ENCODE data around the gene BPIFA1. TPM values are rescaled to one million over a fixed set of nuclear protein-coding genes. Genes with fewer than 3 reads are reported as not detected.

BPIFA1 gene
- total and polyA plus RNA-seq, 9 of the 15 experiments (the other 6 are each of a cell fraction or from before 2014, with no cell fraction given): not detected

DNA sequence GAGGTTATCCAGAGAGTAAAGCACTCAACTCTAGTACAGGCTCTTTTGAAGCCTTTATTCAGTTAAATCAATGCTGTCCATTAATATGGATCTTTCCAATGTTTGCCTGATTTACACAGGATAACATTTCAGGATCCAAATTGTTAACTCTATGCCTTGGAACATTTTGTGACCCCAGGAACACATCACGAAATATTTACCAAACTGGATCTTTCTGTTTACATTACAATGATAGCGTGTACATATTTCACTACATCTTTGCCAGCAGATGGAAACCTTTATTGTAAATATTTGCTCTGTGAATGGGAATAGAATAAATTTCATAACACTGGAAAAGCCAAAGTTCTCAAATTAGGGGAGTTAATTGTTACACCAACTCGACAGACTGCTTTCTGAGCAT lies 44.3 kb upstream of the BPIFA1 start:
- no peaks in the 10 kb centered on the region for H3K9me3 ChIP-seq (replicated peaks; ENCODE audit: control insufficient read depth, insufficient read depth, low read depth, low read length)
- FAIRE-seq (no peak), ATAC-seq (no peak), DNase-seq (ENCODE audit: extremely low read depth in 1 of 4, low spot score in 3 of 4) (no peak)
- H3K79me2 ChIP-seq (ENCODE audit: control insufficient read depth, insufficient read depth, low read length): no peaks in the 10 kb centered on the region
- no peaks in the 10 kb centered on the region for H3K36me3 ChIP-seq (ENCODE audit: control insufficient read depth, insufficient read depth, low read length)
- WGBS (ENCODE audit: insufficient coverage, low coverage, missing lambda C conversion rate): 0% methylated on average over 3 of the region's 3 CpGs
- in situ Hi-C loops (cut with MboI) (no loop called here), intact Hi-C loops (cut with micrococcal nuclease) (no loop called here)
- no peak overlapping the region for H3K4me3 ChIP-seq
- POLR2A ChIA-PET: no interaction called here
- no peak overlapping the region for H3K4me2 ChIP-seq (ENCODE audit: insufficient read depth, low read length)
- no peak overlapping the region for H3K27ac ChIP-seq (ENCODE audit: extremely low read depth, low read depth, low read length)
- 0 out of 2 replicates have a peak, but pooled peaks cover 4% of the 10 kb centered on the region for H4K20me1 ChIP-seq (replicated peaks; ENCODE audit: control insufficient read depth, insufficient read depth, low read length)
- H3K27me3 ChIP-seq (ENCODE audit: control insufficient read depth in 2 of 2, insufficient read depth in 2 of 2, low read length in 2 of 2): peaks cover 4 to 19% of the 10 kb centered on the region in 2 experiments; a peak in 3 of 5 replicates
- CTCF ChIA-PET (ENCODE audit: low intra/inter-chr PET ratio): no interaction called here
- H3K9me1 ChIP-seq (ENCODE audit: control insufficient read depth, insufficient read depth, low read length): no peaks in the 10 kb centered on the region
- H2AFZ ChIP-seq (ENCODE audit: low read depth, low read length): no peak overlapping the region
- no peaks in the 10 kb centered on the region for H3K4me1 ChIP-seq (replicated peaks in 1 of 2; ENCODE audit: control insufficient read depth in 2 of 2, insufficient read depth in 2 of 2, low read length in 2 of 2)
- H3K9ac ChIP-seq (ENCODE audit: insufficient read depth in 1 of 2, low read depth in 2 of 2, low read length in 2 of 2): no peak overlapping the region
- no TSS peak for BruUV-seq (replicated peaks)
- TF ChIP-seq ZNF444 (CRISPR knock-in tag; IDR thresholded peaks at IDR 0.05) (no peak), SMAD1 (IDR thresholded peaks at IDR 0.05; ENCODE audit: low read depth, low read length, partially characterized antibody) (no peak), MTA2 (IDR thresholded peaks at IDR 0.05; ENCODE audit: low read depth) (no peak), SMARCE1 (IDR thresholded peaks at IDR 0.05) (no peak), FOSL1 (tag; conservative IDR thresholded peaks at IDR 0.05) (no peak), TRIM24 (IDR thresholded peaks at IDR 0.05) (no peak), ETV6 (IDR thresholded peaks at IDR 0.05; ENCODE audit: borderline replicate concordance in 1 of 2, low read depth in 2 of 2, low read length in 1 of 2) (no peak), ETV6 (CRISPR knock-in tag; IDR thresholded peaks at IDR 0.05; ENCODE audit: borderline replicate concordance) (no peak)
- TF ChIP-seq, protein P1, sequence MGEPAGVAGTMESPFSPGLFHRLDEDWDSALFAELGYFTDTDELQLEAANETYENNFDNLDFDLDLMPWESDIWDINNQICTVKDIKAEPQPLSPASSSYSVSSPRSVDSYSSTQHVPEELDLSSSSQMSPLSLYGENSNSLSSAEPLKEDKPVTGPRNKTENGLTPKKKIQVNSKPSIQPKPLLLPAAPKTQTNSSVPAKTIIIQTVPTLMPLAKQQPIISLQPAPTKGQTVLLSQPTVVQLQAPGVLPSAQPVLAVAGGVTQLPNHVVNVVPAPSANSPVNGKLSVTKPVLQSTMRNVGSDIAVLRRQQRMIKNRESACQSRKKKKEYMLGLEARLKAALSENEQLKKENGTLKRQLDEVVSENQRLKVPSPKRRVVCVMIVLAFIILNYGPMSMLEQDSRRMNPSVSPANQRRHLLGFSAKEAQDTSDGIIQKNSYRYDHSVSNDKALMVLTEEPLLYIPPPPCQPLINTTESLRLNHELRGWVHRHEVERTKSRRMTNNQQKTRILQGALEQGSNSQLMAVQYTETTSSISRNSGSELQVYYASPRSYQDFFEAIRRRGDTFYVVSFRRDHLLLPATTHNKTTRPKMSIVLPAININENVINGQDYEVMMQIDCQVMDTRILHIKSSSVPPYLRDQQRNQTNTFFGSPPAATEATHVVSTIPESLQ (CRISPR knock-in tag; IDR thresholded peaks at IDR 0.05): no peak
- TF ChIP-seq, protein P2, sequence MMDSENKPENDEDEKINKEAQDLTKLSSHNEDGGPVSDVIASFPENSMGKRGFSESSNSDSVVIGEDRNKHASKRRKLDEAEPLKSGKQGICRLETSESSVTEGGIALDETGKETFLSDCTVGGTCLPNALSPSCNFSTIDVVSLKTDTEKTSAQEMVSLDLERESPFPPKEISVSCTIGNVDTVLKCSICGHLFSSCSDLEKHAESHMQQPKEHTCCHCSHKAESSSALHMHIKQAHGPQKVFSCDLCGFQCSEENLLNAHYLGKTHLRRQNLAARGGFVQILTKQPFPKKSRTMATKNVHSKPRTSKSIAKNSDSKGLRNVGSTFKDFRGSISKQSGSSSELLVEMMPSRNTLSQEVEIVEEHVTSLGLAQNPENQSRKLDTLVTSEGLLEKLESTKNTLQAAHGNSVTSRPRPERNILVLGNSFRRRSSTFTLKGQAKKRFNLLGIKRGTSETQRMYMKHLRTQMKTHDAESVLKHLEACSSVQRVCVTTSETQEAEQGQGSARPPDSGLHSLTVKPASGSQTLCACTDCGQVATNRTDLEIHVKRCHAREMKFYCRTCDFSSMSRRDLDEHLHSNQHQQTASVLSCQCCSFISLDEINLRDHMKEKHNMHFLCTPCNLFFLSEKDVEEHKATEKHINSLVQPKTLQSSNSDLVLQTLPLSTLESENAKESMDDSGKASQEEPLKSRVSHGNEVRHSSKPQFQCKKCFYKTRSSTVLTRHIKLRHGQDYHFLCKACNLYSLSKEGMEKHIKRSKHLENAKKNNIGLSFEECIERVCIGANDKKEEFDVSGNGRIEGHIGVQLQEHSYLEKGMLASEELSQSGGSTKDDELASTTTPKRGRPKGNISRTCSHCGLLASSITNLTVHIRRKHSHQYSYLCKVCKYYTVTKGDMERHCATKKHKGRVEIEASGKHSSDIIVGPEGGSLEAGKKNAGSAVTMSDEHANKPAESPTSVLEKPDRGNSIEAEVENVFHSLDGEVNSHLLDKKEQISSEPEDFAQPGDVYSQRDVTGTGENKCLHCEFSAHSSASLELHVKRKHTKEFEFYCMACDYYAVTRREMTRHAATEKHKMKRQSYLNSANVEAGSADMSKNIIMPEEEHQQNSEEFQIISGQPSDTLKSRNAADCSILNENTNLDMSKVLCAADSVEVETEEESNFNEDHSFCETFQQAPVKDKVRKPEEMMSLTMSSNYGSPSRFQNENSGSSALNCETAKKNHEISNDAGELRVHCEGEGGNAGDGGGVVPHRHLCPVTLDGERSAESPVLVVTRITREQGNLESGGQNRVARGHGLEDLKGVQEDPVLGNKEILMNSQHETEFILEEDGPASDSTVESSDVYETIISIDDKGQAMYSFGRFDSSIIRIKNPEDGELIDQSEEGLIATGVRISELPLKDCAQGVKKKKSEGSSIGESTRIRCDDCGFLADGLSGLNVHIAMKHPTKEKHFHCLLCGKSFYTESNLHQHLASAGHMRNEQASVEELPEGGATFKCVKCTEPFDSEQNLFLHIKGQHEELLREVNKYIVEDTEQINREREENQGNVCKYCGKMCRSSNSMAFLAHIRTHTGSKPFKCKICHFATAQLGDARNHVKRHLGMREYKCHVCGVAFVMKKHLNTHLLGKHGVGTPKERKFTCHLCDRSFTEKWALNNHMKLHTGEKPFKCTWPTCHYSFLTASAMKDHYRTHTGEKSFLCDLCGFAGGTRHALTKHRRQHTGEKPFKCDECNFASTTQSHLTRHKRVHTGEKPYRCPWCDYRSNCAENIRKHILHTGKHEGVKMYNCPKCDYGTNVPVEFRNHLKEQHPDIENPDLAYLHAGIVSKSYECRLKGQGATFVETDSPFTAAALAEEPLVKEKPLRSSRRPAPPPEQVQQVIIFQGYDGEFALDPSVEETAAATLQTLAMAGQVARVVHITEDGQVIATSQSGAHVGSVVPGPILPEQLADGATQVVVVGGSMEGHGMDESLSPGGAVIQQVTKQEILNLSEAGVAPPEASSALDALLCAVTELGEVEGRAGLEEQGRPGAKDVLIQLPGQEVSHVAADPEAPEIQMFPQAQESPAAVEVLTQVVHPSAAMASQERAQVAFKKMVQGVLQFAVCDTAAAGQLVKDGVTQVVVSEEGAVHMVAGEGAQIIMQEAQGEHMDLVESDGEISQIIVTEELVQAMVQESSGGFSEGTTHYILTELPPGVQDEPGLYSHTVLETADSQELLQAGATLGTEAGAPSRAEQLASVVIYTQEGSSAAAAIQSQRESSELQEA (IDR thresholded peaks at IDR 0.05; ENCODE audit: low read depth): no peak
- TF ChIP-seq, protein P3, sequence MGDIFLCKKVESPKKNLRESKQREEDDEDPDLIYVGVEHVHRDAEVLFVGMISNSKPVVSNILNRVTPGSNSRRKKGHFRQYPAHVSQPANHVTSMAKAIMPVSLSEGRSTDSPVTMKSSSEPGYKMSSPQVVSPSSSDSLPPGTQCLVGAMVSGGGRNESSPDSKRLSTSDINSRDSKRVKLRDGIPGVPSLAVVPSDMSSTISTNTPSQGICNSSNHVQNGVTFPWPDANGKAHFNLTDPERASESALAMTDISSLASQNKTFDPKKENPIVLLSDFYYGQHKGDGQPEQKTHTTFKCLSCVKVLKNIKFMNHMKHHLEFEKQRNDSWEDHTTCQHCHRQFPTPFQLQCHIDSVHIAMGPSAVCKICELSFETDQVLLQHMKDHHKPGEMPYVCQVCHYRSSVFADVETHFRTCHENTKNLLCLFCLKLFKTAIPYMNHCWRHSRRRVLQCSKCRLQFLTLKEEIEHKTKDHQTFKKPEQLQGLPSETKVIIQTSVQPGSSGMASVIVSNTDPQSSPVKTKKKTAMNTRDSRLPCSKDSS (IDR thresholded peaks at IDR 0.05; ENCODE audit: low read depth, partially characterized antibody): no peak

Data from K562 (cell line).